Measurements from ENCODE around the gene NMBR. TPM values are rescaled to one million over a fixed set of nuclear protein-coding genes. Genes with fewer than 3 reads are reported as not detected.

The NMBR gene
- total RNA-seq = 0.27 TPM in 2 of 3 replicates, not detected in the other

- DNase-seq (ENCODE audit: low spot score in 2 of 2, unreplicated experiment in 2 of 2) = peak; percentile 89 to 92
- H3K36me3 Mint-ChIP-seq = no peaks in the 10 kb centered on the region
- no peaks in the 10 kb centered on the region for H3K9me3 Mint-ChIP-seq
- peak within 1 kb of the TSS; percentile 83 for H3K27ac Mint-ChIP-seq
- no peaks in the 10 kb centered on the region for H3K27me3 Mint-ChIP-seq (ENCODE audit: low read depth)
- peaks cover 34% of the 10 kb centered on the region for H3K4me1 Mint-ChIP-seq
- TF ChIP-seq, protein P1, sequence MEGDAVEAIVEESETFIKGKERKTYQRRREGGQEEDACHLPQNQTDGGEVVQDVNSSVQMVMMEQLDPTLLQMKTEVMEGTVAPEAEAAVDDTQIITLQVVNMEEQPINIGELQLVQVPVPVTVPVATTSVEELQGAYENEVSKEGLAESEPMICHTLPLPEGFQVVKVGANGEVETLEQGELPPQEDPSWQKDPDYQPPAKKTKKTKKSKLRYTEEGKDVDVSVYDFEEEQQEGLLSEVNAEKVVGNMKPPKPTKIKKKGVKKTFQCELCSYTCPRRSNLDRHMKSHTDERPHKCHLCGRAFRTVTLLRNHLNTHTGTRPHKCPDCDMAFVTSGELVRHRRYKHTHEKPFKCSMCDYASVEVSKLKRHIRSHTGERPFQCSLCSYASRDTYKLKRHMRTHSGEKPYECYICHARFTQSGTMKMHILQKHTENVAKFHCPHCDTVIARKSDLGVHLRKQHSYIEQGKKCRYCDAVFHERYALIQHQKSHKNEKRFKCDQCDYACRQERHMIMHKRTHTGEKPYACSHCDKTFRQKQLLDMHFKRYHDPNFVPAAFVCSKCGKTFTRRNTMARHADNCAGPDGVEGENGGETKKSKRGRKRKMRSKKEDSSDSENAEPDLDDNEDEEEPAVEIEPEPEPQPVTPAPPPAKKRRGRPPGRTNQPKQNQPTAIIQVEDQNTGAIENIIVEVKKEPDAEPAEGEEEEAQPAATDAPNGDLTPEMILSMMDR (IDR thresholded peaks at IDR 0.05; ENCODE audit: unreplicated experiment) = peak; percentile 76
- peak within 1 kb of the TSS; percentile 97 for H3K4me3 Mint-ChIP-seq
Measured at GRCh38 chr6:142146828-142147662, at the start of gene NMBR, which contains the start of gene VTA1. TSS of gene NMBR (minus strand) at chr6:142147122. CDS start at chr6:142088658, 58,464 bp downstream. TSS of gene VTA1 (plus strand) at chr6:142147263. CDS start at chr6:142147288, 25 bp downstream.

DNA sequence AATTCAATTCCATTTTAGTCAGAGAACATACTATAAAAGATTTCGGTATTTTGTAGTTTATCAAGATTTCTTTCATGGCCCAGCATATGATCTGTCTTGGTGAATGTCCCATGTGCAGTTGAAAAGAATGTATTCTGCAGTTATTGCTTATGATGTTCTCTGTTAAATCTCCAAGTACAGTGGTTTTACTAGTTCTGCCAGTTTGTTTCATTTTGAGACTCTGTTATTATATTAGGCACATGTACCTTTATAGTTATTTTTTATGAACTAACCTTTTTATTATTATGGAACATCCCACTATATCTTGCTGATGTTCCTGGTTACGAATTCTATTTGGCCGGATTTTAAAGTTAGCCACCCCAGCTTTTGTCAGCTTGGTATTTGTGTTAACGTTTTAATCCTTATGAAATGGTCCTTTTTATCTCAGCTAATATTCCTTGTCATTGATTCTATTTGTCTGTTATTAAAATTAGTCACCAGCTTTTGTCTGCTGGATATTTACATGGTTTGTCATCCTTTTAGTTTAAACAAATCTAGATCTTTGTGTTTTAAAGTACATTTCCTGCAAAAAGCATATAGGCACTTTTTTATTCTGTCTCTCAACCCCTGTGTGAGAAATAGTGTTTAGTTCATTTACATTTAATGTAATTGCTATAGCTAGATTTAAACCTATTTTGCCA is 49.1 kb upstream of the NMBR start:
- H3K27ac Mint-ChIP-seq = no peak overlapping the region
- peaks cover 30% of the 10 kb centered on the region for H3K36me3 Mint-ChIP-seq
- H3K4me3 Mint-ChIP-seq = no peak overlapping the region
- TF ChIP-seq, protein P1 (IDR thresholded peaks at IDR 0.05; ENCODE audit: unreplicated experiment) = no peak
- H3K9me3 Mint-ChIP-seq = peaks cover 11% of the 10 kb centered on the region
- H3K4me1 Mint-ChIP-seq = peaks cover 1% of the 10 kb centered on the region
- no peaks in the 10 kb centered on the region for H3K27me3 Mint-ChIP-seq (ENCODE audit: low read depth)
- DNase-seq (ENCODE audit: low spot score in 2 of 2, unreplicated experiment in 2 of 2) = no peak

- Mint-ChIP-seq H3K36me3 (peaks cover 33% of the 10 kb centered on the region), H3K27ac (no peak overlapping the region), H3K9me3 (peaks cover 11% of the 10 kb centered on the region), H3K27me3 (ENCODE audit: low read depth) (no peaks in the 10 kb centered on the region), H3K4me3 (no peak overlapping the region), H3K4me1 (peaks cover 7% of the 10 kb centered on the region)
- TF ChIP-seq, protein P1 (IDR thresholded peaks at IDR 0.05; ENCODE audit: unreplicated experiment) = no peak
- DNase-seq (ENCODE audit: low spot score in 2 of 2, unreplicated experiment in 2 of 2) = no peak
Measured at GRCh38 chr6:142193621-142194020, 46.7 kb upstream of the NMBR start.

- TF ChIP-seq, protein P1 (IDR thresholded peaks at IDR 0.05; ENCODE audit: unreplicated experiment) = no peak
- DNase-seq (ENCODE audit: low spot score in 2 of 2, unreplicated experiment in 2 of 2) = no peak
- peaks cover 11% of the 10 kb centered on the region for H3K9me3 Mint-ChIP-seq
- no peak overlapping the region for H3K27ac Mint-ChIP-seq
- H3K4me1 Mint-ChIP-seq = peaks cover 9% of the 10 kb centered on the region
- H3K4me3 Mint-ChIP-seq = no peak overlapping the region
- H3K36me3 Mint-ChIP-seq = peaks cover 28% of the 10 kb centered on the region
- H3K27me3 Mint-ChIP-seq (ENCODE audit: low read depth) = no peaks in the 10 kb centered on the region
Measured at GRCh38 chr6:142192343-142192742, 45.4 kb upstream of the NMBR start.

DNA sequence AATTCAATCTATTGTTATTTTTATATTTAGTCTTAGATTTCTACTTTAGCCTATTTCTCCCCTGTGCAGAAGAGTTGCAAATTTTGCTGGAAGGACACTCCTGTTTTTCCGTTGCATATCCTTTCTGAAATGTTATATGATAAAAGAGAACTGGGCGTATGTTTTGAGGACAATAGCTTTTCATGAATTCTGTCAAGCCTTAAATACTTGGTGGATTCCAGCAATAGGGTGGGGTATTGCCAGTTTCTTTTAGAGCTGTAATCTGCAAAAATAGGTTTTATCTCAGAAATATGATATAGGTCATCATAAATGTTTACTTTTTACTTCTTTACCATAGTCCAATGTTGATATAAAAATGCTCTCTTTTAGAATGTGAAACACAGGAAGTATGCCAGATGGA is 42.1 kb upstream of the NMBR start:
- Mint-ChIP-seq H3K9me3 (no peaks in the 10 kb centered on the region), H3K4me1 (peaks cover 21% of the 10 kb centered on the region), H3K4me3 (no peak overlapping the region), H3K27me3 (ENCODE audit: low read depth) (no peaks in the 10 kb centered on the region), H3K36me3 (peaks cover 7% of the 10 kb centered on the region), H3K27ac (peak overlapping the region; percentile 0)
- TF ChIP-seq, protein P1 (IDR thresholded peaks at IDR 0.05; ENCODE audit: unreplicated experiment) = no peak
- no peak for DNase-seq (ENCODE audit: low spot score in 2 of 2, unreplicated experiment in 2 of 2)
